ENCODE measurements around the gene EDRF1. TPM values are rescaled to one million over a fixed set of nuclear protein-coding genes. Genes with fewer than 3 reads are reported as not detected.

The EDRF1 gene
- total and polyA plus RNA-seq, 2 donors from 2014 or later = 11.4 to 25.3 TPM

DNA sequence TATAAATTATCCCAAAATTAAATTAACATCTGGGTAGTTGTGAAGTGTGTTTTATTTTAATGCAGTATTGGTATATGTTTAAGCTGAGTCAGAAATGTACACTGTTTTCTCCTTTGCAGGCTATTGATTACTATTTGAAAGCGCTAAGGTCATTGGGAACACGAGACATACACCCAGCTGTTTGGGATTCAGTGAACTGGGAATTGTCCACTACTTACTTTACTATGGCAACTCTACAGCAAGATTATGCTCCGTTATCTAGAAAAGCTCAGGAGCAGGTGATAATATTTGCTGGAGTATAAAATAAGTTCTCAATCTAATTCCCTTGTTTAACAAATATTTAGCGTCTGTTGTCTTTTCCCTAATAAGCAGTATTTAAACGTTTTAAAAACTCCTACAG is 27.9 kb downstream of the EDRF1 start:
- Histone ChIP-seq H3K36me3 (ENCODE audit: control insufficient read depth in 2 of 3, insufficient read depth in 3 of 3, low read length in 3 of 3) (peaks cover 22 to 52% (median 43%) of the 10 kb centered on the region in 3 donors), H3K27ac (ENCODE audit: low read depth in 2 of 2, low read length in 2 of 2) (no peak overlapping the region), H3K9me3 (ENCODE audit: control insufficient read depth in 2 of 3, insufficient read depth in 1 of 3, low read length in 3 of 3) (no peaks in the 10 kb centered on the region), H3K27me3 (ENCODE audit: control insufficient read depth, insufficient read depth, low read length) (no peaks in the 10 kb centered on the region), H3K4me1 (ENCODE audit: control insufficient read depth in 2 of 3, insufficient read depth in 2 of 3, low read depth in 1 of 3, low read length in 3 of 3) (no peaks in the 10 kb centered on the region), H3K4me3 (ENCODE audit: low read length in 3 of 3) (no peak overlapping the region), H3K9ac (ENCODE audit: low read length in 3 of 3) (no peak overlapping the region)
- FAIRE-seq (no peak), DNase-seq (no peak)
- intact Hi-C loops (cut with DNase I) = no loop called here
- no peak for TF ChIP-seq CTCF (IDR thresholded peaks at IDR 0.05; ENCODE audit: borderline replicate concordance, extremely low read depth, insufficient read depth)

- no peak overlapping the region for H3K27ac ChIP-seq (ENCODE audit: low read depth in 2 of 2, low read length in 2 of 2)
- peaks cover 3 to 56% (median 28%) of the 10 kb centered on the region in 3 donors for H3K36me3 ChIP-seq (ENCODE audit: control insufficient read depth in 2 of 3, insufficient read depth in 3 of 3, low read length in 3 of 3)
- TF ChIP-seq CTCF (IDR thresholded peaks at IDR 0.05; ENCODE audit: borderline replicate concordance, extremely low read depth, insufficient read depth) = no peak
- H3K4me3 ChIP-seq (ENCODE audit: low read length in 3 of 3) = no peak overlapping the region
- intact Hi-C loops (cut with DNase I) = no loop called here
- FAIRE-seq (no peak), DNase-seq (no peak)
- no peaks in the 10 kb centered on the region for H3K27me3 ChIP-seq (ENCODE audit: control insufficient read depth, insufficient read depth, low read length)
- H3K9me3 ChIP-seq (ENCODE audit: control insufficient read depth in 2 of 3, insufficient read depth in 1 of 3, low read length in 3 of 3) = no peaks in the 10 kb centered on the region
- no peaks in the 10 kb centered on the region for H3K4me1 ChIP-seq (ENCODE audit: control insufficient read depth in 2 of 3, insufficient read depth in 2 of 3, low read depth in 1 of 3, low read length in 3 of 3)
- H3K9ac ChIP-seq (ENCODE audit: low read length in 3 of 3) = no peak overlapping the region
Measured at GRCh38 chr10:125756196-125756595, 36.7 kb downstream of the EDRF1 start.

DNA sequence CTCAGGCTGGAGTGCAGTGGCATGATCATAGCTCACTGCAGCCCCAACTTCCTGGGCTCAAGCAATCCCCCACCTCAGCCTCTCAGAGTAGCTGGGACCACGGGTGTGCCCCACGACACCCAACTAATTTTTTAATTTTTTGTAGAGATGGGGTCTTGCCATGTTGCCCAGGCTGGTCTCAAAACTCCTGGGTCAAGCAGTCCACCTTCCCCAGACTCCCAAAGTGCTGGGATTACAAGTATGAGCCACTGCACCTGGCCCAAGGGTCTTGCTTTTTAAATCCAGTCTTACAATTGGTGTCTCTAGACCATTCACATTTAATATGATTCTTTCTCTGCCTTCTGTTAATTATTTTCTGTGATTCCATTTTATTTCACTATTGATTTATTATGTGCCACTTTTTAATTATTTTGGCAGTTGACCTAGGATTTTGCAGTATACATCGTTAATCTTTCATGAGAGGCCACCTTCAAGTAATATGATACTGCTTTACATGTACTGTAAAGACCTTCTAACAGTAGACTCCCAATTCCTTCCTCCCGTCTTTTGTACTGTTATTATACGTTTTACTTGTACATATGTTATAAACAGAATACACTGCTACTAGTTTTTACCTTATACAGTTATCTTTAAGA is 37.5 kb downstream of the EDRF1 start:
- Histone ChIP-seq H3K27me3 (ENCODE audit: control insufficient read depth, insufficient read depth, low read length) (no peaks in the 10 kb centered on the region), H3K9me3 (ENCODE audit: control insufficient read depth in 2 of 3, insufficient read depth in 1 of 3, low read length in 3 of 3) (no peaks in the 10 kb centered on the region), H3K36me3 (ENCODE audit: control insufficient read depth in 2 of 3, insufficient read depth in 3 of 3, low read length in 3 of 3) (peaks cover 3 to 49% (median 22%) of the 10 kb centered on the region in 3 donors), H3K27ac (ENCODE audit: low read depth in 2 of 2, low read length in 2 of 2) (no peak overlapping the region), H3K9ac (ENCODE audit: low read length in 3 of 3) (no peak overlapping the region), H3K4me1 (ENCODE audit: control insufficient read depth in 2 of 3, insufficient read depth in 2 of 3, low read depth in 1 of 3, low read length in 3 of 3) (no peaks in the 10 kb centered on the region), H3K4me3 (ENCODE audit: low read length in 3 of 3) (no peak overlapping the region)
- no peak for TF ChIP-seq CTCF (IDR thresholded peaks at IDR 0.05; ENCODE audit: borderline replicate concordance, extremely low read depth, insufficient read depth)
- DNase-seq = no peak
- no peak for FAIRE-seq
- intact Hi-C loops (cut with DNase I) = no loop called here

GRCh38 chr10:125757742-125758141 is 38.2 kb downstream of the EDRF1 start:
- no peak for TF ChIP-seq CTCF (IDR thresholded peaks at IDR 0.05; ENCODE audit: borderline replicate concordance, extremely low read depth, insufficient read depth)
- no peaks in the 10 kb centered on the region for H3K9me3 ChIP-seq (ENCODE audit: control insufficient read depth in 2 of 3, insufficient read depth in 1 of 3, low read length in 3 of 3)
- FAIRE-seq (no peak), DNase-seq (no peak)
- H3K27ac ChIP-seq (ENCODE audit: low read depth in 2 of 2, low read length in 2 of 2) = no peak overlapping the region
- H3K4me1 ChIP-seq (ENCODE audit: control insufficient read depth in 2 of 3, insufficient read depth in 2 of 3, low read depth in 1 of 3, low read length in 3 of 3) = no peaks in the 10 kb centered on the region
- no peaks in the 10 kb centered on the region for H3K27me3 ChIP-seq (ENCODE audit: control insufficient read depth, insufficient read depth, low read length)
- peaks cover 3 to 45% (median 20%) of the 10 kb centered on the region in 3 donors for H3K36me3 ChIP-seq (ENCODE audit: control insufficient read depth in 2 of 3, insufficient read depth in 3 of 3, low read length in 3 of 3)
- no peak overlapping the region for H3K9ac ChIP-seq (ENCODE audit: low read length in 3 of 3)
- intact Hi-C loops (cut with DNase I) = no loop called here
- no peak overlapping the region for H3K4me3 ChIP-seq (ENCODE audit: low read length in 3 of 3)
